GM19043 (cell line): ENCODE results near the gene MYO1B.

ENCODE experiments used
- ATAC-seq: cut with Tn5 transposase; IDR thresholded peaks from one replicate; pipeline ENCODE4 v1.9.1; 2021; ENCODE audit warnings: low read depth; ENCODE audit not compliant: unreplicated experiment

Gene MYO1B

GRCh38 chr2:191318037-191318728 lies 73.0 kb downstream of the MYO1B start:
- ATAC-seq, result no peak

- no peak for ATAC-seq
These were observed 73.5 kb downstream of the MYO1B start for GRCh38 chr2:191318729-191319078.

GRCh38 chr2:191319186-191319585 lies 74.0 kb downstream of the MYO1B start:
- no peak for ATAC-seq

- no peak for ATAC-seq
These were observed 75.7 kb downstream of the MYO1B start for GRCh38 chr2:191320881-191321280.

GRCh38 chr2:191321861-191322662 lies 76.9 kb downstream of the MYO1B start:
- peak; percentile 76 for ATAC-seq

GRCh38 chr2:191322828-191323506 lies 77.8 kb downstream of the MYO1B start:
- no peak for ATAC-seq

GRCh38 chr2:191325651-191326365 lies 80.6 kb downstream of the MYO1B start:
- no peak for ATAC-seq

- no peak for ATAC-seq
These were observed 82.3 kb downstream of the MYO1B start for GRCh38 chr2:191327484-191327883.

- ATAC-seq, result no peak
These were observed 83.1 kb downstream of the MYO1B start for GRCh38 chr2:191328150-191328809.

GRCh38 chr2:191329841-191330240 lies 84.6 kb downstream of the MYO1B start:
- no peak for ATAC-seq

GRCh38 chr2:191333911-191334357 lies 88.7 kb downstream of the MYO1B start:
- no peak for ATAC-seq

- ATAC-seq, result no peak
These were observed 90.8 kb downstream of the MYO1B start for GRCh38 chr2:191335875-191336464.

- no peak for ATAC-seq
These were observed 96.2 kb downstream of the MYO1B start for GRCh38 chr2:191341436-191341835.

- ATAC-seq, result no peak
These were observed 98.7 kb downstream of the MYO1B start for GRCh38 chr2:191343796-191344338.

- ATAC-seq, result no peak
These were observed 100.6 kb downstream of the MYO1B start for GRCh38 chr2:191345788-191346187.

- no peak for ATAC-seq
These were observed 102.0 kb downstream of the MYO1B start for GRCh38 chr2:191347154-191347553.

GRCh38 chr2:191347881-191348280 lies 102.7 kb downstream of the MYO1B start:
- no peak for ATAC-seq

GRCh38 chr2:191349990-191350389 lies 104.8 kb downstream of the MYO1B start:
- ATAC-seq, result no peak

- ATAC-seq, result no peak
These were observed 105.6 kb downstream of the MYO1B start for GRCh38 chr2:191350826-191351225.

- ATAC-seq, result no peak
These were observed 106.1 kb downstream of the MYO1B start for GRCh38 chr2:191351298-191351697.
